Adipose tissue (tissue), 3 donors: Measurements from ENCODE around the gene SLC7A8. TPM values are rescaled to one million over a fixed set of nuclear protein-coding genes. Genes with fewer than 3 reads are reported as not detected.

Source experiments
- H3K27ac ChIP-seq: one replicate; pipeline ENCODE4 v1.5.1; 2013; ENCODE audit warnings: low read depth, low read length
- WGBS, 3 donors: extraction: QIAGEN DNeasy Blood & Tissue Kit; methylation state at CpG; one replicate each; pipeline ENCODE4 v1.1.7; 2013; 5-methylcytosine and 5-hydroxymethylcytosine counted together
- polyA plus RNA-seq, 3 donors: library from polyadenylated mRNA; stranded (reverse); fragments of 200-250 nt; gene quantifications; one replicate each; pipeline ENCODE4 v1.2.3, GENCODE V29; 2013
- donor health status: healthy with polysubstance abuse.
- donor health status: Bipolar disorder and iron deficiency.
- donor health status: healthy.

The SLC7A8 gene
- polyA plus RNA-seq, 3 donors = 16.8 to 41.5 (median 25.9) TPM

DNA sequence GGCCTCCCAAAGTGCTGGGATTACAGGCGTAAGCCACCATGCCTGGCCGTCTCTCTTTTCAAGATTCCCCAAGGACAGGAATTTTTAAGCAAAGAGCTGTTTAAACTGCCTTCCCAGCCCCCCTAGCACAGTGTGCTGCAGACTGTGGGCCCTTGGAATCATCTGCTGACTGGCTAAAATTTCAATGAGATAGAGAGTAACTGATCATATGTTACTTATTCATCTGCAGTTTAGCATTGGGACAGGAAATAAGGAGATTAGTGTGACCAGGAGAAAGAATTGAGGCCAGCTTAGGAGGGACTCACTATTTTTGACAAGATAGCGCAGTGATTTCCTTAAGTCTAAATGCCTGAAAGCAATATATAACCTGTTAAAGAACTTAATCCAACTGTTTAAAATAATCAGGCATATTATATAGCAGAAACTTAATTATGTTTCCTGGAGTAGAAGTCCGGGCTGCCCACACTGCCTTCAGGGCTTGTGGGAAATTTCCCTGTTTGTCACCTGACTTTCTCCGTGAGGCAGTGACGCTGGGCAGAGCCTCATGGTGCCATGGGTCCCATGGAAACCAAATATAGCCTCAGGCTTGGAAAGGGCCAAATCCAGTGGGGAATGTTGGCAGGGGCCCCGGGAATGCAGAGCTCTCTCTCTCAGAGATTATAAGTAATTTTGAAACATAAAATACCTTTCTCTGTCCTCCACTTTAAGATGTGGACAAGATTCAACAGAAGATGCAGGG lies 41.6 kb downstream of the SLC7A8 start:
- H3K27ac ChIP-seq = no peak overlapping the region
- 58 to 76% (median 65%) methylated on average over 7 of the region's 7 CpGs for WGBS, 3 donors

DNA sequence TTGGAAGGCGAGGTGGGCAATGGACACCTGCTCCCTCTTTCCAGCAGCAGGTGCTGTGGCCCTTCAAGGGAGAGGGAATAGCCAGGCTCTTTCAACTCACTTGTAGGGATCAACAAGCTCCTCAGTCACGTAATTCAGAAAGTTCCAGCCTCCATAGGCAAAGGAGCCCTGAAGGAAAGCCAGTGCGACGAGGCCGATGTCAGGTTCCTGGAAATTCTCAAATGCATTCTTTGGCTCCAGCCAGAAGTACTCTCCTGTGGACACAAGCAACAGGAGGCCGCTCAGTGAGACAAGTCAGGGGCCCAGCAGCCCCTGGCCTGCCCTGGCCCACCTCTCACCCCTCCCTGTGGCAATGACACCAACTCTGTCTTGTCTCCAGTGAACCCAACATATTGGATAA lies 43.1 kb downstream of the SLC7A8 start:
- H3K27ac ChIP-seq = no peak overlapping the region
- WGBS, 3 donors = 85 to 94% (median 87%) methylated on average over 6 of the region's 6 CpGs

DNA sequence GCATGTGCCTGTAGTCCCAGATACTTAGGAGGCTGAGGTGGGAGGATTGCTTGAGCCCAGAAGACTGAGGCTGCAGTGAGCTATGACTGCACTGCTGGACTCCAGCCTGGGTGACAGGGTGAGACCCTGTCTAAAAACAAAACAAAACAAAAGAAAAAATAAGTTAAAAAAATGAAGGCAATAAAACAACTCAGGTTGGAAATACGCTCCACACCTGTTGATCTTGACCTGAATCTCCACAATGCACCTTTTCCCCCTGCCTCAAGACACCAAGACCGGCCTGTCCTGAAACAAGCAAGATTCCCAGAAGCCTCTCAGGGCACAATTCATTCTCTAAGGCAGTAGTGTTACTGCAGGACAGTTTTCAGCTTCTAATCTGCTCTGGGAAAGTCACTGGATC lies 43.6 kb downstream of the SLC7A8 start:
- no peak overlapping the region for H3K27ac ChIP-seq
- WGBS, 3 donors = 93 to 96% (median 94%) methylated on average over 2 of the region's 2 CpGs

DNA sequence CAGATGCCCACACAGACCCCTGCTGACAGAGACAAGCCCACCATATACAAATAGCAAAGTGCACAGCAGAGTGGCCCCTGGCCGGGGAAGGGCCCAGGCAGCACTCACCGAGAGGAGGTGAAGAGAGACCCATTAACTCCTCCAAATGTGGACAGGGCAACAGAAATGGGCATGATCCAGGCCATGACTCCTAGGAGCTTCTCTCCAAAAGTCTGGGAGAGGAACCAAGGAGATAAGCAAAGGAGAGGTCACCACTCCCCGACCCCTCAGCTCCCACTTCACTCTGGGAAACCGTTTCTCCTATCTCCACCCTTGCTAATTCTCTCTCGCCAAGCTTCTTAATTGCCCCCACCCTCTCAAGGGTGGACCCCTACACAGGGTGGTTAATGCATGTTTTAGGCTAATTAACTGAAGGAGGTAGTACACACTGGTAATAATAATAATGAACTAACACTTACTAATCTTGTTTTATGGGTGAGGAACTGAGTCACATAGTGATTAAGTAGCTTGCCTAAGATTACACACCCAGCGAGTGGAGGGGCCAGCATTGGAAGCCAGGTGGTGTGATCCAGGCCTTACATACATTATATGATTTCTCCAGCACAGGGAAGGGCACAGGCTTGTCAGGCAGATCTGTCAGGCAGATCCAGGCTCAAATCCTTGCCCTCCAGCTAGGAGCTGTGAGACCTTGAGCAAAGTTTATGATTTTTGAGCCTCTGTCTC lies 45.5 kb downstream of the SLC7A8 start:
- no peak overlapping the region for H3K27ac ChIP-seq
- WGBS, 3 donors = 81 to 90% (median 81%) methylated on average over 6 of the region's 6 CpGs

DNA sequence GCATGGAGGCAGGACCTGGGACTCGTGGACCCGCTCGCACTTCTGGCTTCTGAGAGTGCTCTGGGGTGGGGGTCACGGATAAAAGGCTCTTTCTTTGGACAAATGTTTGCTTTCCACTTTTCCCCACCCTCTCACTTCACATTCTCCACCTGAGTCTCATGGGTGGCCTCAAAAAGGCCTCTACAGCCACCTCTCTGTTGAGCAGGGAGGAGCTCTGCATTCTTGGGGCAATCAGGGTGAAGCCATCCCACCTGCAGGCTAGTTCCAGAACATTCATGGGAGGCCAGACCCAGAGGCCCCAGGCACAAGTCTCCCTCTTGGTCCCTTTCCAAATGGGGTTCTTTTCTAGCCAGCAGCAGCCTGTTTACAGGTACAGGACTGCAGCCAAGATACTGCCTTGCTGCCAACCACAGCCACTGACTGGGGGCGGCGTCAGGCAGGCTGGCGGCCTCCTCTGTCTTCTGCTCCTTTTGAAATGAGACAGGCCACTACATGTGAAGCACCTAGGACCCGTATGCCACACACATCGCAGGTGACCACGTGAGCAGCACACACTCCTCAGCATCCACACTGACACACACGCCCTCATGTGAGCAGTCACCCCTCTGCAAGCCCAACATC lies 46.2 kb downstream of the SLC7A8 start:
- WGBS, 3 donors = 82 to 92% (median 84%) methylated on average over 11 of the region's 11 CpGs
- H3K27ac ChIP-seq = no peak overlapping the region

DNA sequence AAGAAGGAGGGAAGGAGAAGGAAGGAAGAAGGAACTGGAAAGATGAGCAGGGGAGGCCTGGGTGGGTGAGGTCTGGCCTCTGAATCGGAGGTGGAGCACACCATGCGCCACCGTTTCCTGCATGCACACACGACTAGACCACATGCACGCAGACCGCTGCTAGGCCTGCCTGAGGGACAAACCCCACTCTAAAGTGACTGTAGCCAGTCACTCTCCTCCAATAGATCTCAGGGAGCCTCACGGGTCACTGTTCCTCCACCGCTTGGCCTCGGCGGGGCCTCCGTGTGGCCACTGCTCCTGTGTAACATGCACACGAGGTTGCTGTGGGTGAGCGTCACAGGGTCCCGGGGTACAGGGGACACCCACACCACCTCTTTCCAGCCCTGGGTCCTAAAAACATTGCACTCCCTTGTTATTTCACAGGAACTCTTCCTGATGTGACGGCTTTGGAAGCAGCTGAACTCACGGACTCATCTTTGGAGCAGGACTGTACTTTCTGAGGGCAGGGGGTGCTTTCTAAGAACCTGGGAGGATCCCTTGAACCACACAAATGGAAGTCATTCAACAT lies 46.8 kb downstream of the SLC7A8 start:
- no peak overlapping the region for H3K27ac ChIP-seq
- 83 to 94% (median 85%) methylated on average over 16 of the region's 16 CpGs for WGBS, 3 donors

DNA sequence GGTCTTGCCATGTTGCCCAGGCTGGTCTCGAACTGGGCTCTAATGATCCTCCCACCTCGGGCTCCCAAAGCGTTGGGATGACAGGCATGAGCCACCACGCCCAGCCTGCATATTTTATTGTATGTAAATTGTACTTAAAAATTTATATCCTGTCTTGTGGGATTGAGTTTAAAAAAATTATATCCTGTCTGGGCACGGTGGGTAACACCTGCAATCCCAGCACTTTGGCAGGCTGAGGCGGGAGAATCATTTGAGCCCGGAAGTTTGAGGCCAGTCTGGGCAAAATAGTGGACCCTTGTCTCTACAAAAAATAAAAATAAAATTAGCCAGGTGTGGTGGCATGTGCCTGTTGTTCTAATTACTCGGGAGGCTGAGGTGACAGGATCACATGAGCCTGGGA lies 50.5 kb downstream of the SLC7A8 start:
- H3K27ac ChIP-seq = no peak overlapping the region
- WGBS, 3 donors = 68 to 85% (median 74%) methylated on average over 8 of the region's 8 CpGs

DNA sequence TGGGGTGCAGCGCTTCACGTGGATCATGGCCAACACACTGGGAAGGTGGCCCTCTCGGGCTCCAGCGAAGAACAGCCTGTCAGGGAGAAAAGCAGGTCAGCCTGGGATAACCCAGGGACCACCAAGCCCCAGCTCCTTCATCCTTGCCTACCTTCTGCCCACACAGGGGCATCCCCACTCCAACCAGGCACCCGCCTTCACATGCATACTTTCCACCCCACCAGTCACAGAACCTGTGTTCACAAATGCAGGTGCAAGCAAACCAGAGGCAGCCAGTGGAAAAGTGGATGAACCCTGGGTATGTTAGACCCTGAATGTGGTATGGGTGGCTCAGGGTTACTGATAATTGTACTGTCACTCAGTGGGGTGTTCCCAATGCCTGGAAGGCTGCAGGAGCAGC lies 52.0 kb downstream of the SLC7A8 start:
- no peak overlapping the region for H3K27ac ChIP-seq
- WGBS, 3 donors = 81 to 94% (median 89%) methylated on average over 5 of the region's 5 CpGs

DNA sequence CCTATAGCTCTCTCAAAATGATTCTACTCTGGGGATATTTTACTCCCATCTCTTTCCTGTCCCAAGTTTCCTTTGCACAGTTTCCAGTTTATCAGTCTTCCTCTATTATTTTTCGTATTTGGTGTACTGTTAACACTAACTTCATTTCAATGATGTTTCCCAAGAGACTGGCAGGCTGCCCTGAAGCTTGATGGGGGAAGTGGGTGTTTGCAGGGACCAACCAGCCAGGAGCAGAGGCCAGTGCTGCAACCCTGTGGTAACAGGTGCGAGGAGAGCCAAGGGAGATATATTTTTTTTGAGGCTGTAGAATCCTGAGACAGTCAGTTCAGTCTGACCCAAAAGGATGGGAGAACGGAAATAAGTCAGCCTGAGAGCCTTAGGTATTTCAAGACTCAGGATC lies 52.6 kb downstream of the SLC7A8 start:
- no peak overlapping the region for H3K27ac ChIP-seq
- 34 to 80% (median 42%) methylated on average over 3 of the region's 3 CpGs for WGBS, 3 donors

DNA sequence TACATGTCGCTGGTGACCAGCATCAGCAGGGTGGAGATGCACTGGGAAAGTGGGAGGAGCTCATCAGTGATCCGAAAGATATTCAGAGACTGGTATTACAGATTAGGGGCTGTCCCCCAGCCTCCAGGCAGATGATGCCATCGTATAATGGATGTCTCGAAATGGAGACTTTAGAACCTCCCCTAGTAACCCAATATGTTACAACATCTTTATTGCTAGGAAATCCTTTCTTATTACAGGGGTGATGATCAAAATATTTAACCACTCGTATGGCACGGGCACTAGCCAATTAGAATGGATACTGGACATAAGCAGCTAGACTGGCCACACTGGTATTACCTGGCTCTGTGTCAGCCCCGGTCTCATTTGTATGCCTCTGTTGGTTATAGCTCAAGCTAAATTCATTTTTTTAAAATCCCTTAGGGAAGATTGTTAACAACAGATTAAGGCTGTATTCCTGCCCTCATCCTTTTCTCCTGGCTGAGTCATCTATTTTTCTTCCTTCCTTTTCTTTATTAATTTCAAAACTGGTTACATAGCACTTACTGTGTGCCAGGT lies 53.6 kb downstream of the SLC7A8 start:
- WGBS, 3 donors = 84 to 91% (median 85%) methylated on average over 7 of the region's 7 CpGs
- H3K27ac ChIP-seq = no peak overlapping the region

DNA sequence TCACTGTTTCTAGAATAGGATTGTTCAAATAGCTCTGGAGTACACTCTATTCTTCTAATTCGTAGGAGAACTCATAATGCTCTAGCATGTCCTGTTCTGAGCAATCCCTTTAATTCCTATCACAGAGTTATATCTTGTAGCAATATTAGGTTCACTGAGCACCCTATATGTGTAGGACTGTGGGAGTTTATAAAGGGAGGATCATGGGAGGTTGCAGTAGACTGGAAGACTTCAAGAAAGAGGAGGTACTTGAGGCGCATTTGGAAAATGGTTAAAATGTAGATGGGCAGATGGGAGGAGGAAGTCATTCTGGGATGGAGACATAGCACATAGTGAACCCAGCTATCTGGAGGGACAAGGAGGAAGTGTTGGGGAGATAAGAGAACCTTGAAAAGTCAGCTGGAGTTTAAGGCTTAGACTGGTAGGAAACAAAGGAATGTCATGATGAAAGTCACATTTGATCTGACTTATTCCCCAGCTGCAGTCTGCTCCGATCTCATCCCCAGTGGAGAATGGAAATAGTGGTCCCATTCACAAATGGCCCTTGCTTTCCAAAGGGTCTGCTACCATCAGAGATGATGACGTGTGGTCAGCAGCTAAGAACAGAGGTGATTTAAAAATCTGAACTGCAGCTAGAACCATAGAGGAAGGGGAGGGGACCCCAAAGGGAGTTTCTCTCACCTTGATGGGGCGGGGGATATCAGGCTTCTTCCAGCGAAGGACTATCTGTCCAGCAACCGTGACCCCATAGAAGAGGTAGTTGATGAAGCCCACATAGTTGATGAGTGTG lies 54.3 kb downstream of the SLC7A8 start:
- H3K27ac ChIP-seq = no peak overlapping the region
- 86 to 91% (median 88%) methylated on average over 7 of the region's 7 CpGs for WGBS, 3 donors

DNA sequence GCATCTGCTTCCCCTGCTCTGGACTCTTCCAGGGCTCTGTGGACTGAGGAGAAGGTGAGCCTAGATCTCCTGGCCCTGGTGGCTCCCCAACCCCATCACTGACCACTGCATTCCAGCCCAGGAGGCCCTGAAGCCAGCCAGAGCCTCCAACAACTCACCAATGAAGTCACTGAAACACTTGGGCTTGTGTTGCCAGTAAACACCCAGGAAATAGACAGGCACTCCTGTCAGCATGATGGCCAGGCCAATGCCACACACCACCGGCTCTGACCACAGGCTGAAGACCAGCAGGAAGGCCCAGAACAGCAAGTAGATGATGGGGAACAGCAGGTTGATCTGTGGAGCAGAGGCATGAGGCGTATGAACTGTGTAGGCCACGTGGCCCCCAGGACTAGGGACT lies 55.6 kb downstream of the SLC7A8 start:
- H3K27ac ChIP-seq = no peak overlapping the region
- WGBS, 3 donors = 91 to 96% (median 95%) methylated on average over 3 of the region's 3 CpGs

DNA sequence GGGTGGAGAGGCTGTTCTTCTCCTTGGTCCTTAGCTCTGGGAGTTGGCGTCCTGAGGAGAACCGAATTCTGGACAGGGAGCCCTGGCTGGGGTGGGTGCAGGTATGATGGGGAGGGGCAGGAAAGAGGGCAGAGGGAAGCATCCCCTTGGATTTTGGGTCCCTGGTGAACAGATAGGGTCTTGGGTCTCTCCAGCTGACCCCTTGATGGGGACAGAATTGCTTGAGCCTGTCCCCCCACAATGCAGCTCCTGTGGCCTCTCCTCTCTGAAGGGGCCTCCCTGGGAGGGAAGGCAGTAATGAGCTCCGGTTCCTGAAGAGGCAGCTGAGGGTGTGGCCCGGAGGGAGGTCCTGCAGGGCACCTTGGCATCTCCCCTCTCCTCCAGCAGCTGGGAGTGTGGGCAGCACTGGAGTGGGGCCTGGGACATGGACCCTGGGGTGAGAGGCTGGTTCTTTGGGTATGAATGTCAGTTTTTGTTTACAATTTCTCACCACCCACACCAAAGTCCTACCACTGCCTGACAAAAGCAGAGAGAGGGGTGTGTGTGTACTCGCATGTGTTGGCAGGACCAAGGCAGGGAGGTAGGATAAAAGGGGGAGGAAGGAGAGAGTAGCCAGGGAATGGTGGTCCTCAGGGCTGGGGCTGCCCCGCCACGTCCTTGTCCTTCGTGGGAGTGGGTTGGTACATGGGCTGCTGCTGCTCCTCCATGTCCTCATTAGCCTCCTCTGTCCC lies 56.7 kb downstream of the SLC7A8 start:
- H3K27ac ChIP-seq = no peak overlapping the region

DNA sequence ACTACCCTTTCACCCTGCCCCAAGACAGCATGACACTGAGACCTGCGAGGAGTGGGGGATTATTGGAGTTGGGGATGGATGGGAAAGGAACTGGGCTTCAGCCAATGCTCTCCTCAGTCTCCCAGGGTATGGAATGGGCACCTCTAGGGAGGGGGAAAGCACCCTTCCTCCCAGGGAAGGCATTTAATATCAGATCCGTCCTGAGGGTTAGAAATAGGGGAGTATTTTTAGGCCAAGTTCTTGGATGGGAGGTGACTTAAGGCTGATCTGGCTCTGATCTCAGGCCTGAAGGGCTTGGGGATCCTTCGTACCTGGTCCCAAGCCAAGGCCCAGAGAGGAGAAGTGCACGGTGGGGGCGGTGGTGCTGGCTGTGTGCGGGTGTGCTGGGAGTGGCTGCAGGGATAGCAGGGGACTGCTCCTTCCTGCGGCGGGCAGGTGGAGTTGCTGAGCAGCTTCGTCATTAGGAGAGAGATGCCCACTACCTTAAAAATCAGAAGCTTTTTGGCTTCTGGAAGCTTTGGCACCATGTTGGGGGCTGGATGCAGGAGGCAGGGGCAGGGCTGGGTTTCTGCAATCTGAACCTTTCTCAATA lies 57.4 kb downstream of the SLC7A8 start:
- WGBS, 3 donors = 65 to 85% (median 72%) methylated on average over 9 of the region's 9 CpGs
- H3K27ac ChIP-seq = no peak overlapping the region

More for the DNA sequence above, 56.7 kb downstream of the SLC7A8 start:
- WGBS, 3 donors = 82 to 88% (median 86%) methylated on average over 8 of the region's 8 CpGs

DNA sequence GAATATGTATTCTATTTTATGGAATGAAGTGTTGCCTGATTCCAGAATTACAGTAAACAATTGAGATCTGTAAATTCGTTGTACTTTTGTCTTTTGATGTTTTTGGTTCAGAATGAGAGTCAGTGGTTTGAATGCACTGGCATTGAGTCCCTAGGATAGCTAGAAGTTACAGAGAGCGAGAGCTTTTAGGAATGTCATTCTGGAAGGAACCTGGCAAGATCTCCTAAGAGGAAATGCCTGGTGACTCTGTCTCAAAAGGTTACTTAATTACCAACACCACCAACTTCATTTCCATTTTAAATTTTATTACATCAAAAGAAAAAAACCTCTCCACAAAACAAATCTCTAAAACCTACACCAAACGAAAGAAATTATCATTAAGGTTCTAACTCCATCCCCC lies 58.4 kb downstream of the SLC7A8 start:
- no peak overlapping the region for H3K27ac ChIP-seq
- WGBS, 3 donors = 67 to 72% (median 68%) methylated on average over 3 of the region's 3 CpGs

DNA sequence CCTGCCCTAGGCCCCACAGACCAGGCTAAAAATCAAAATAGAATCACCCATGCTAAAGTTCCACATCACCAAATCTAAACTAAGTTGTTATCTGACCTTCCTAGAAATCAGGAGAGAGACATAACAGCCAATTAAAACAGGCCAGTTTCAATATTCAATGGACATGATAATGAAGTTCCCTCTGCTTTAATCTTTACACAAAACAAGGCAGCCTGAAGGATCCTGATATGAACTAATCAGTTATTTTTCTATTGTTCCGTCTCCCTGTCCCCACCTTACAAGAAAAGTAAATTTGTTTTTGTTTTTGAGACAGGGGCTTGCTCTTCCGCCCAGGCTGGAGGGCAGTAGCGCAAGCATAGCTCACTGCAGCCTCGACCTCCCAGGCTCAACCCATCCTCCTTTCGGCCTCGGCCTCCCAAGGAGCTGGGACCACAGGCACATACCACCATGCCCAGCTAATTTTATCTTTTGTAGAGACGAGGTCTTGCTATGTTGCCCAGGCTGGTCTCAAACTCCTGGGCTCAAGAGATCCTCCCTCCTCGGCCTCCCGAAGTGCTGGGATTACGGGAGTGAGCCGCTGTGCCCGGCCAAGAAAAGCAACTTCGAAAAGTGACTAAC lies 59.0 kb downstream of the SLC7A8 start:
- WGBS, 3 donors = 85 to 93% (median 93%) methylated on average over 13 of the region's 13 CpGs
- H3K27ac ChIP-seq = no peak overlapping the region

DNA sequence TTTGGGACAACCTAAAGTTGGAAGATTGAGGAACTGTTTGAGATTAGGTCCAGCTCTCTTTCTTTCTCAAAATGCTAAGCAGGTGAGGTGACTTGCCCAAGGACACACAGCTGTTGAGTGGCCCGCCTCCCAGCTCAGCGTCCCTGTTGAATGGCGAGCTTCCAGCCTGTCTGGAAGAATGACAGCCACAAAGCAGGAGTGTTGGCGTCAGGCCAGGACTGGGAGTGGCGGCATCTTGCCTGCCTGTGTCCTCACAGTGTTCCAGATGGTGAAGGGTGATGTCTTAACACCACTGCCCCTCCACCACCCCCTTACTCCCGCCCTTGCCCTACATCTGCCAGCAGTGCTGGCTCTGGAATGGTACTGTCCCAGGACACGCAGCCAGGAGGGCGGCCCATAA lies 60.0 kb downstream of the SLC7A8 start:
- 31 to 61% (median 52%) methylated on average over 8 of the region's 8 CpGs for WGBS, 3 donors
- H3K27ac ChIP-seq = no peak overlapping the region
